Mucosa of stomach (tissue), 1 donor: ENCODE measurements around the gene CTIF.
A peak's percentile ranks its signal among the peaks of the same experiment; 100 is the strongest.

Source experiments
- H3K27me3 ChIP-seq: one replicate; pipeline ENCODE4 v1.7.0; 2013; ENCODE audit warnings: mild to moderate bottlenecking, low read length; ENCODE audit not compliant: control insufficient read depth, insufficient read depth
- H3K36me3 ChIP-seq: one replicate; pipeline ENCODE4 v1.7.0; 2013; ENCODE audit warnings: low read length; ENCODE audit not compliant: control insufficient read depth, insufficient read depth
- H3K4me1 ChIP-seq: one replicate; pipeline ENCODE4 v1.7.0; 2013; ENCODE audit warnings: mild to moderate bottlenecking, low read length; ENCODE audit not compliant: control insufficient read depth, insufficient read depth
- H3K4me3 ChIP-seq: one replicate; pipeline ENCODE4 v1.7.0; 2013; ENCODE audit warnings: low read length
- H3K9ac ChIP-seq: one replicate; pipeline ENCODE4 v1.7.0; 2013; ENCODE audit warnings: mild to moderate bottlenecking, low read length, moderate library complexity
- H3K9me3 ChIP-seq: one replicate; pipeline ENCODE4 v1.7.0; 2013; ENCODE audit warnings: mild to moderate bottlenecking, low read length, moderate library complexity; ENCODE audit not compliant: control insufficient read depth
- donor health status: Pancreatic carcinoma.

The CTIF gene

DNA sequence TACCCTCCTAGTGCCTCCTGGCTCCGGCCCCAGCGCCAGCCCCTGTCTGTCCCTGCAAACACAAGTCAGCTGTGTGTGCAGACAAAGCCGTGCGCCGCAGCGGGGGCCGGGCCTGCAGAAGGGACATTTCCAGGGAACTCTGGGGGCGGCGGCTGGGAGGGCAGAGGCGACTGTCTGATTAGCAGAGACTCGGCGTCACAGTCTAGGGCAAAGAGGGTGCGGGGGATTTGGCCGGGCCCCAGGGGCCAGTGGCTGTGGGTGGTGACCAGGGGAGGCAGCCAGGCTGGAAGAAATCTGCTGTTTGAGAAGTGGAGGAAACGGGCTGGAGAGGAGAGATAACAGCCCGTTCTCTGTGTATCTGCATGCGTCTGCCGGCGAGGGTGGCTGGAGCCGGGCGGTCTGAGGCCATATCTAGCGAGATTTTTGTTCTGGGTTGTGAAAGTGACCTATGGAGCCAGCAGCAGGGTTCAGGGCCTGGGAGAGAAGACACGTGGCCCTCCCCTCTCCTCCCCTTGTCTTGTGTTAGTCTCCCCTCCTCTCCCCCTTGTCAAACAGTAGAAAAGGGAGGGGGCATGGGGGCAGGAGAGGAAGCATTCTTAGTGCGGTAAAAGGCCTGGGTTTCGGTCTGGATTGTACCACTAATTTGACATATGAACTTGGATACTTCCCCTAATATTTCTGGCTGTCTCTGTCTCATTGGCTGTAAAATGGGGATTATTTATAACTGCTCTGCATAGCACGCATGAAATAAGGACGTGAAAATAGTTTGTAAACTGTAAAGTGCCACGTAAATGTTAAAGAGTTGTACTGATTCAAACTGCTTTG lies 242.5 kb downstream of the CTIF start:
- Histone ChIP-seq H3K9me3 (no peaks in the 10 kb centered on the region), H3K27me3 (no peaks in the 10 kb centered on the region), H3K36me3 (no peaks in the 10 kb centered on the region), H3K9ac (peak overlapping the region; percentile 54), H3K4me1 (peaks cover 50% of the 10 kb centered on the region), H3K4me3 (no peak overlapping the region)

DNA sequence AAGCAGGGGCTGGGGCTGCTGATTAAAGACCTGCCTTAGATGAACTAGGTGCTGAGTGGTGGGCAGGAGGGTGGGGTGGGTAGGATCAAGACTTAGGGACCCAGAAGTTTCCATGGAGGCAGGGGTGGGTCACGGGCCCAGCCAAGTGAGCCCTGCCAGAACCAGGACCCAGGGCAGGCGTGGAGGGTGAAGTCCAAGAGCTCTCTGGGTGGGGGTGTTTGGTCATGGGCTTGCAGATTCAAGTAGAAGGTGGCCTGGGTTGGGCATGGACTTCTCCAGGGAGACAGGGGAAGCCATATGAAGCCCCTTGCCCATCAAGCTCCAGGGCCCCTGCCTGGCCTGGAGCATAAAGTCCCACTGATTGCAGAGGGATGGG lies 243.1 kb downstream of the CTIF start:
- Histone ChIP-seq H3K4me3 (no peak overlapping the region), H3K9me3 (no peaks in the 10 kb centered on the region), H3K4me1 (peaks cover 44% of the 10 kb centered on the region), H3K9ac (peak overlapping the region; percentile 54), H3K27me3 (no peaks in the 10 kb centered on the region), H3K36me3 (no peaks in the 10 kb centered on the region)

DNA sequence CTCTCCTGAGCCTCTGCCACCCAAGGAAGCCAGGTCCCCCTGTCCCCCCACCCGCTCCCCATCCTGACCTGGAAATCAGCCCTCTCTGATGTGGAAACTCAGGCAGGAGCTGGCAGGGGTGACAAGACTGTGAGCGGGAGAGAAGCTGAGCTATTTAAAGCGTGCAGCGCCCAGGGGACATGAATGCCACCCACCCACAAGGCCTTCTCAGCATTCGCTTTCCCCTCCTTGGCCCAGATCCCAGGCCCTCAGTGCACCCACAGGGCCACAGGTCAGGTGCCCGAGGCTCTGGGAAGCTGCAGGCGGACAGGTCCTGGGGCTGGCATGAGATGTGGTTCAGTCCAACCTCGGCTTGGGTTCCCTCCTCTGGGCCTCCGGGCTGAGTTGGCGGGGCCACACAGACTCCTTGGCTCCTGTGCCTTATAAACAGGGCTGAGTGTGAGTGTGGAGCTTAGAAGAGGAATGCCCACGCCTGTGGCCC lies 243.6 kb downstream of the CTIF start:
- Histone ChIP-seq H3K27me3 (no peaks in the 10 kb centered on the region), H3K9ac (no peak overlapping the region), H3K4me1 (peaks cover 40% of the 10 kb centered on the region), H3K4me3 (no peak overlapping the region), H3K36me3 (no peaks in the 10 kb centered on the region), H3K9me3 (no peaks in the 10 kb centered on the region)

DNA sequence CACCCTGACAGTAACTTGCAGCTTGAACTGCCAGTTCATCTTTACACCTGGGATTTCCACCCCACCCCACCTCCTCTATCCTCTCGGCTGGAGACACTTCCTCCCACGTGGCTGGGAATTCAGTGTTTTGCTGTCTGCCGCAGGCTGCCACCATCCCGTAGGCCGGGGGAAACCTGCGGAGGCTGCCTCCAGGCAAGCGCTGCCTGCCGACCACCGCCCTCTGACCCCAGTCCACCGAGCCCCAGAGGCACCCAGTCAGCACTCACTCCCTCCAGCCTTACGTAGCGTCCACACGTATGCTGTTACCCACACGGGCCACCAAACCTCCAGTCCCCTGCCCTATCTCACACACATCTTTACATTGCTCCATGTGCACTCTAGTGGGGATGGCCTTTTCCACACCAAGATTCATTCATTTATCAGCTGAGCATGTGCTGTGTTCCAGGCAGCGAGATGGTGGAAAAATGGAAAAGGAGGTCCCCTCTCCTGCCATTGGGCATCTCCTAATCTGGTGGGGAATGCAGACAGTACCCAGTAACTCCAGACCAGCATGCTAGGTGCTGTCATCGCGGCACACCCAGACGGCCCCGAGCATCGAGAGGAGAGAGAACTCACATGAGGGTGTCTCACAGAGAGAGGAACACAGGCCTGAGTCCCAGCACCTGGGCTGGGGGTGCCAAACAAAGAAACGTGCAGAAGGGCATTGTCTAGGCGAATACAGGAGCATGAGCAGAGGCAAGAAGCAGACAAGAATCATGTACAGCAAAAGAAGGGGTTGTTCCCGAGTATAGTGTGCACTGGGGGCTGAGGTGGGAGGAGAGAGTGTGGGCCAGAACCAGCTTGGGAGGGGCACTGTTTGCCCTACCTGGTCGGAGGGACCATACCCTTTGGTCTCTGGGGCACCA lies 245.0 kb downstream of the CTIF start:
- peaks cover 29% of the 10 kb centered on the region for H3K4me1 ChIP-seq
- H3K4me3 ChIP-seq: no peak overlapping the region
- H3K9ac ChIP-seq: no peak overlapping the region
- H3K36me3 ChIP-seq: no peaks in the 10 kb centered on the region
- H3K9me3 ChIP-seq: no peaks in the 10 kb centered on the region
- H3K27me3 ChIP-seq: no peaks in the 10 kb centered on the region

DNA sequence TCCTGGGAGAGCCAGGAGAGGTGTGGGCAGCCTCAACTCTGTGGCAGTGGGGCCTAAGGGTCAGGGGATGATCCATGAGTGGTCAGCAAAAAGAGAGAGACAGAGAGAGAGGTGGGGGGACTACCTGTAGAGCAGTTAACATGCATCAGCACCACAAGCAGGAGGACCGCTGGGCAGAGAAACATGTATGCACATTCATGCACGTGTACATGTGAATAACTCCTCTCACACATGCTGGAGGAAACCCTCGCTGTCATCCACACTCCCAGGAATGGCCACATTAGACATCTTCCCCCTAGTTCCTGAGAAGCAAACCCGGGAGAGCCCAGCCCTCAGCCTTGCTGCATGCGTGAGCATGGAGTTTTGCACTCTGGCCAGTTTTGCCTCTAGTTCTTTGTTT lies 245.8 kb downstream of the CTIF start:
- Histone ChIP-seq H3K9me3 (no peaks in the 10 kb centered on the region), H3K27me3 (no peaks in the 10 kb centered on the region), H3K9ac (no peak overlapping the region), H3K36me3 (no peaks in the 10 kb centered on the region), H3K4me1 (peaks cover 31% of the 10 kb centered on the region), H3K4me3 (no peak overlapping the region)

DNA sequence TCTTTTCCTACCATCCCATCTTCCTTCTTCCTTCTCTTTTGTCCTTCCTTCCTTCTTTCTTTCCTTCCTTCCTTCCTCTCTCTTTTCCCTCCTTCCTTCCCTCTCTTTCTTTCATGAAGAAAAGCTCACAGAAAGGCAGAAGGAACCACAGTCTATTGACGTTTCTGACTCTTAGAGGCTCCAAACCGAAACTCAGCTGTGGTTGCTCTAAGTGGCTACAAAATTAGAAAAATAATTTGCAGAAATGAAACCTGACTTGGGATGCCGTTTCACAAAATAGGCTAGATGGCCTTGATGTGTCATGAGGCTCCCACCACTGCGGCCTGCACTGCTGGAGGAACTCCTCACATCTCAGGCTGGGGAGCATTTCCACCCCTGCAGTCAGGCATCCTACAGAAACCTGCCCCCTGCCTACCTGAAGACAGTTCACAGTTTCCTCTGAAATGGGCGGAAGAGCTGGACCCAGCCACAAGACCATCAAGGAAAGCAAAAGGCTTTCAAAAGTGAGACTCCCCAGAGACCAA lies 246.3 kb downstream of the CTIF start:
- H3K9me3 ChIP-seq: no peaks in the 10 kb centered on the region
- H3K9ac ChIP-seq: no peak overlapping the region
- no peaks in the 10 kb centered on the region for H3K36me3 ChIP-seq
- peaks cover 34% of the 10 kb centered on the region for H3K4me1 ChIP-seq
- H3K27me3 ChIP-seq: no peaks in the 10 kb centered on the region
- H3K4me3 ChIP-seq: no peak overlapping the region

DNA sequence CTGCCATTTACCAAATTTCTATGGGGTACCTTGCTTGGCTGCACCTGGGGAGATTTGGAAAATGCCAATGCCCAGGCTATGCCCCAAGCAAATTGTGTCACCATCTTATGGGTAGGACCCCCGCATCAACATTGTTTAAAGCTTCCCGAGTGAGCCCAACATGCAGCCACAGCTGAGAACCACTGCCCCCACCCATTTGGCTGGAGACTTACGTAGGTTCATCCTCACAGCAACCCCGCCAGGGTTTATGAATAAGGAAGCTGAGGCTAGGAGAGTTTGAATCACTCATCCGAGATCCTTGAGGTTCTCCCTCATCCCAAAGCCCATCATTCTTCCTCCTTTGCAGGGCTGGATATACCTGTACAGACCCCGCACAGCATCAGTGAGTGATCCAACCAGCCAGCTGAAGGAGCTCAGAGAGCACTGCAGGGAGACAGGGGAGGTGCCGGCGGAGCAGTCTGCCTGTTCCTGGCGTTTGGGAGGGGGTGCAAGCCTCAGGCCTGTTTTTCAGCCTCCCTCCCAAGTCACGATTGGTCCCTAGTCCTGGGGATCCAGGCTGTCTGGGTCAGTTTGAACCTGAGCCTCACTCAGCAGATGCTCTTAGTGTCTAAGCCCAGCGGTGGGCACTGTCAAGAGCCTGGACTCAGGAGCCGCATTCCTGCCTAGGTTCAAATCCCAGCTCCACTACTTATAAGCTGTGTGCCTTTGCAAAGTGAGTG lies 247.1 kb downstream of the CTIF start:
- H3K9ac ChIP-seq: no peak overlapping the region
- H3K4me1 ChIP-seq: peaks cover 31% of the 10 kb centered on the region
- H3K27me3 ChIP-seq: no peaks in the 10 kb centered on the region

DNA sequence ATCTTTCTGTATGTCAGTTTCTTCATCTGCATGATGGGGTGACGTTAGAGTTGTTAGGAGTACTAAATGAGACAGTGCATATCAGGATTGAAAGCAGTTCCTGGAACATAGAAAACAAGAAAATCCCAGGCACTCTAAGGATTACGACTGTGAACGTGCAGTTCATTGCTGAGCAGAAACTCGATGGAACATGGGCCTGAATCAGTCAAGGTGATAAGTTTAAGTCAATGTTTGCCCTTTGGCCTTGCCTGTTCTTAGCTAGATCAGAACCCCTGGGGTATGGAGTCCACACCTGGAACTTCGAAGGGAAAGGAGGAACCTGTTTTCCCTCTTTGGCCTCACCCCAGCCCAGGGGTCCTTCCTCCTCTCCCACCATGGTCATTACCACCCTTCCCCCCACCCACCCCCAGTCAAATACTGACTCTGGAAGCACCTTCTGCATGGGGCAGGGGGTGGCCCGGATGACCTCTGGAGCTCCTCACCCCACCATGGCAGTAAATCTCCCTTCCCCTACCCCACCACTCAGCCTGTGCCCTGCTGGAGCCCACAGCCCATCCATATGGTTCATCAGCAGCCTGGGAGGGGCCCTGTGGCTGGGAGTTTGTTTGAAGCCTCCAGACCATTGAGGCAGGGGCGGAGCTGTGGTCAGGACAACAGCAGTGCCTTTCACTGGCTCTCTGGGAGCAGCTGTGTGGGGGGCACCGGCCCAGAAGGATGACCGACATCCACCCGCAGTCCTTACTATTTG lies 247.8 kb downstream of the CTIF start:
- H3K36me3 ChIP-seq: no peaks in the 10 kb centered on the region
- H3K9ac ChIP-seq: no peak overlapping the region
- H3K4me1 ChIP-seq: peaks cover 24% of the 10 kb centered on the region
- no peaks in the 10 kb centered on the region for H3K9me3 ChIP-seq
- no peaks in the 10 kb centered on the region for H3K27me3 ChIP-seq
- no peak overlapping the region for H3K4me3 ChIP-seq

More for the DNA sequence above, 247.1 kb downstream of the CTIF start:
- H3K36me3 ChIP-seq: no peaks in the 10 kb centered on the region
- no peaks in the 10 kb centered on the region for H3K9me3 ChIP-seq
- H3K4me3 ChIP-seq: no peak overlapping the region

DNA sequence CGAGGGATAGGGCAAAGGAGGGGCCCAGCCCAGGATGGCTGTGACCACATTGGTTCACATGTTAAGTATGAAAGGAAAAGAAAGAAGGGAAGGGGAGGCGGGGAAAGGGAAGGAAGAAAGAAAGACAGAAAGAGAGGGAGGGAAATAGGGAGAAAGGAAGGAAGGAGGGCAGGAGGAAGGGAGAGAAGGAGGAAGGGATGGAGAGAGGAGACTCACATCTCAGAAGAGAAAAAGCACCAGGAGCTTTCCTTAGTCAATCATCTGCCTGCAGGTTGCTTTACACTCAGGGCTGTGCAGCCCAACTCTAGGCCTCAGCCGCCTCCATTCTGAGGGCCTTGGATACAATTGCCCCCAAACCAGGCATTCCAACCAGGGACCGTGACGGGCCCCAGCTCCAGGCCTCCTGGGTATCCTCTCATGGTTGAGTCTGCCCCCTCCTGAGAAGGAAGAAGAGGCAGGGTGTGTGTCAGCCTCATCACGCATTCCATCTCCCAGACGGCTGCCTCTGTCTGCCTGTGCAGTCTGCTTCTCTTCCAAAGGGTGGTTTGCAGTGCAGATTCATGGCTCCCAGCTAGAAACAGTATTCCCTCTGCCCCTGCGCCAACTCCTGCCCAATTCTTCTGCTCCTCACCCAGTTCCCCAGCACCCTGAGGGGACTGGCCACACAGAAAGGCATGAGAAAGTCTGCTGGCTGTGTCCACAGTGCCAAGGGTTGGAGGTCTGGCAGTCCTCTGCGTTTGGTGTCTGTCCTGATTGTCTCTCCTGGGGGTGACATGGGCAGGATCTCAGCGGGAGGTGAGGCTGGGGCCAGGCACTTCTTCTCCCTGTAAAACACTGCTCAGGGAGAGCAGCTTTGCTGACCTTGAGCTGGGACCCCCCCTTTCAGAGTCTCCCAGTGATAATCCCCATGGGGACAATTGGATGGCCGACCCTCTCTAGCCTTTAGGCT lies 248.6 kb downstream of the CTIF start:
- H3K9ac ChIP-seq: no peak overlapping the region
- peaks cover 15% of the 10 kb centered on the region for H3K4me1 ChIP-seq

DNA sequence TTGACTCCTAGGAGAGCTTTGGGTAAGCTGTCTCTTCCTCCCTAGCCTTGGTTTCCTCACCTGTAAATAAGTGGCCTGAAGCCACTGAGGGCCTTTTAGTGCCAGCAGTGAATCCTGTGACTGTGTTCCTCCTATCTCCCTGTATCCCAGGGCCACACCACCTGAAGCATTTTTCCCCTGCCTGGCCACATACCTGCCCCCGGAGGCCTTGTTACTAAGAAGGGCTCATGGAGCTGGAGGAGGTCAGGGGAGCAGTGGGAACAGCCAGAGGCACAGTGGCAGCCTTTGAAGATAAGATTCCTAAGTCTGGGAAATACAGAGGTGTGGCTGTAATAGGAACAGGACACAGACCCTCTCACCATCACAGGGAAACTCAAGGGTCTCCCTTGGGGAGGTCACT lies 249.5 kb downstream of the CTIF start:
- Histone ChIP-seq H3K9ac (no peak overlapping the region), H3K4me1 (peaks cover 13% of the 10 kb centered on the region), H3K9me3 (no peaks in the 10 kb centered on the region), H3K36me3 (no peaks in the 10 kb centered on the region), H3K27me3 (no peaks in the 10 kb centered on the region), H3K4me3 (no peak overlapping the region)

More for the DNA sequence above, 248.6 kb downstream of the CTIF start:
- no peaks in the 10 kb centered on the region for H3K36me3 ChIP-seq
- H3K4me3 ChIP-seq: no peak overlapping the region
- no peaks in the 10 kb centered on the region for H3K9me3 ChIP-seq
- no peaks in the 10 kb centered on the region for H3K27me3 ChIP-seq
